ENCODE results near the gene LANCL3.

LANCL3 gene

DNA sequence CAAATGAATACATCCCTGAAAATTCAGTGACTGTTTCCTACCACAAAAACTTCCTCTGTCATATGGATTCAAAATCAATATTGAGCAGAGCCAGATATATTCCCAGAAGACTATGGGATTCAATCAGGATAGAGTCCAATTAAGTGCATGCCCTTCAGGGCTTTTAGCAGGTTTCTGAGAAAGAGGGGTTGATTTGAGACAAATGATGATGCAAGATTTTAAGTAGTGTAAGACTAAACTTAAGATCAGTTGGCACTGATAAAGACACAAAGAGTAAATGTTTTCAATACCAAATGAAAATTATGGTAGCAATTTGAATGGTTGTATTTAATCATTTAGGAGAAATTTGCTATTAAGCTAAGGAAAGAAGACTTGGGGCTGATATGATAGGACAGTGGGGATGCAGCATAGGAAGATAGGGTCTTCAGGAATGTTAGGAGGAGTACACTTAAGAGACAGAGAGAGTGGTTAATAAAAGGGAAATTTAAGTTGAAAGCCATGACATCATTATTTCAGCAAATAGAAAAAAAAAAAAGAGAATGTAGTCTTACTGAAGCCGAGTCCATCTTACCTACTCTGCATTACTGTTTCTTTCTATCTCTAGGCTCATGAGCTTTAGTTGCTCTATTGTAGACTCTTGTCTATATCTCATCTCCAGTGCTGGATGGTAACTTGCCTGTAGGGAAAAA is 82.1 kb downstream of the LANCL3 start:
- TF ChIP-seq, protein P1, sequence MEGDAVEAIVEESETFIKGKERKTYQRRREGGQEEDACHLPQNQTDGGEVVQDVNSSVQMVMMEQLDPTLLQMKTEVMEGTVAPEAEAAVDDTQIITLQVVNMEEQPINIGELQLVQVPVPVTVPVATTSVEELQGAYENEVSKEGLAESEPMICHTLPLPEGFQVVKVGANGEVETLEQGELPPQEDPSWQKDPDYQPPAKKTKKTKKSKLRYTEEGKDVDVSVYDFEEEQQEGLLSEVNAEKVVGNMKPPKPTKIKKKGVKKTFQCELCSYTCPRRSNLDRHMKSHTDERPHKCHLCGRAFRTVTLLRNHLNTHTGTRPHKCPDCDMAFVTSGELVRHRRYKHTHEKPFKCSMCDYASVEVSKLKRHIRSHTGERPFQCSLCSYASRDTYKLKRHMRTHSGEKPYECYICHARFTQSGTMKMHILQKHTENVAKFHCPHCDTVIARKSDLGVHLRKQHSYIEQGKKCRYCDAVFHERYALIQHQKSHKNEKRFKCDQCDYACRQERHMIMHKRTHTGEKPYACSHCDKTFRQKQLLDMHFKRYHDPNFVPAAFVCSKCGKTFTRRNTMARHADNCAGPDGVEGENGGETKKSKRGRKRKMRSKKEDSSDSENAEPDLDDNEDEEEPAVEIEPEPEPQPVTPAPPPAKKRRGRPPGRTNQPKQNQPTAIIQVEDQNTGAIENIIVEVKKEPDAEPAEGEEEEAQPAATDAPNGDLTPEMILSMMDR (IDR thresholded peaks at IDR 0.05; ENCODE audit: control extremely low read depth, extremely low read depth, low read depth, missing control alignments), result no peak
- CTCF ChIA-PET, result no interaction called here
- DNase-seq (ENCODE audit: extremely low spot score), result no peak
- POLR2A ChIA-PET, result no interaction called here

DNA sequence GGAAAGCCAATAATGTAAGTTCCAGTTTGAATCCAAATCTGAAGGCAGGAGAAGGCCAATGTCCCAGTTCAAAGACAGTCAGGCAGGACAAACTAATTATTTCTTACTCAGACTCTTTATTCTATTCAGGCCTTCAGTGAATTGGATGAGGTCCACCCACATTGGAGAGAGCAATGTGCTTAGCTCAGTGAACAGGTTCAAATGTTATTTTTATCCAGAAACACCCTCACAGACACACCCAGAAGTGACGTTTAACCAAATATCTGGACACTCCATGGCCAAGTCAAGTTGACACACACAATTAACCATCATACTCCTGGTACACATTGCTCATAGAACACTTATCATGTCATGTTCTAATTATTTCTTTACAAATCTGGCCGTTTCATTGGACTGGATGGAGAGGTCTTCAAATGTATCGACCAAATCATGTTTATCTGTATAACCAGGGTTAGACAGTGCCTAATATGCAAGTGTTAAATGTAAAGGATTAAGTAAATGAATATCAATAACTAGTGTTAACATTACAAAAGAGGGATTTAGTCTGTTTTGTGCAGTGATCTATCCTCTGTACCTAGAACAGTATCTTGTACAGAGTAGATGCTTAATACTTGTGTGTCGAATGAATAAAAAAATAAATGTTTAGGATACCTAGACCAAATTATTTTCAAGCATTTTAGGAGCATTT is 87.0 kb downstream of the LANCL3 start:
- TF ChIP-seq, protein P1 (IDR thresholded peaks at IDR 0.05; ENCODE audit: control extremely low read depth, extremely low read depth, low read depth, missing control alignments), result no peak
- CTCF ChIA-PET, result no interaction called here
- POLR2A ChIA-PET, result no interaction called here
- no peak for DNase-seq (ENCODE audit: extremely low spot score)

DNA sequence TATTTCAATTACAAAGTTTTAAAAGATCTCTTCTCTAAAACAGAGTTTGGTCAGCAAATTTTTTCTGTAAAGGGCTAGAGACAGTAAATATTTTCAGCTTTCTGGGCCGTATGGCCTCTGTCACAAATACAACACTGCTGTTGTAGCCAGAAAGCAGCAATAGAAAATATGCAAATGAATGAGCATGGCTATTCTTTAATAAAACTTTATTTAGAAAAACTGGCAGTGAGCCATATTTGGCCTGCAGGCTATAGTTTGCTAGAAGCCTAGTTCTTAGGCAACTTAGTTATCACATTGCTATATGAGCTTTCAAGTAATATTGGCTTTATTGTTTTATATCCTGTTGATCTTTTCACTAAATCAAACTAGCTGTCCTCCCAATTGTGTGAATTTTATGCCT is 87.6 kb downstream of the LANCL3 start:
- POLR2A ChIA-PET, result no interaction called here
- DNase-seq (ENCODE audit: extremely low spot score), result no peak
- CTCF ChIA-PET, result no interaction called here
- TF ChIP-seq, protein P1 (IDR thresholded peaks at IDR 0.05; ENCODE audit: control extremely low read depth, extremely low read depth, low read depth, missing control alignments), result no peak

DNA sequence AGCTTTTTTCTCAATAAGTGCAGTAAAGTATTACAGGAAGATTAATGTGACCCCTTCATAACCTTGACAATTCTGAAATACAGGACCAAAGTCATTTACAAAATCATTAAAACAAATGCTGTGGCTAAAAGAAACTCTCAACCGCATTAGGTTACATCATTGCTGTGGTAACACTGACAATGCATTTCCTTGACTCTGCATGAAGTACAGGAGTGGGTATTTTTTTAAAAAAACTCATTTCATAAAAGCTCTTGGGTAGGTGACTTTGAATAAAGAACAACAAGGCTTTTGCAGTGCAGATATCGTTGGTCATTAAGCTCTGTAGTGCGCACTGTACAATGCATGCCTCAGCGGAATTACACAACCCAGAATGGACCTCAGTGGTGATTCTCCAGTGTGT is 90.7 kb downstream of the LANCL3 start:
- POLR2A ChIA-PET, result no interaction called here
- TF ChIP-seq, protein P1 (IDR thresholded peaks at IDR 0.05; ENCODE audit: control extremely low read depth, extremely low read depth, low read depth, missing control alignments), result no peak
- no peak for DNase-seq (ENCODE audit: extremely low spot score)
- CTCF ChIA-PET, result no interaction called here

DNA sequence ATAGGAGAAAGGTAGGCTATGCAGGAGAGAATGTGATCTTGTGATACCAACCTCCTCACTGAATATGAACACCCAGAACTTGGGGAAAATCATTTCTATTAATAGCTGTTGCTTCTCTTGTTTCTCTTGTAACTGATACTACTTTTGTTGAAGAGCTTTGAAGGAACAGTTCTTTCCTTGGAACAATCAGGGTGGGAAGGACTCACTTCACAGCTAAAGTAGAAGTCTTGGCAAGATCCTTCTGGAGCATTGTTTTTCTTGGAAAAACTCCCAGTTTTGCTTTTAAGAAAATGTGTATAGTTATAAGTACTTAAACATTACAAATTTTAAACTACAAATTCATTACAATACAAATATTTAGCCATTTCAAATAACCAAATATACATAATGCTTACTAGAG is 95.1 kb downstream of the LANCL3 start:
- TF ChIP-seq, protein P1 (IDR thresholded peaks at IDR 0.05; ENCODE audit: control extremely low read depth, extremely low read depth, low read depth, missing control alignments), result no peak
- ChIA-PET POLR2A (no interaction called here), CTCF (no interaction called here)
- no peak for DNase-seq (ENCODE audit: extremely low spot score)

DNA sequence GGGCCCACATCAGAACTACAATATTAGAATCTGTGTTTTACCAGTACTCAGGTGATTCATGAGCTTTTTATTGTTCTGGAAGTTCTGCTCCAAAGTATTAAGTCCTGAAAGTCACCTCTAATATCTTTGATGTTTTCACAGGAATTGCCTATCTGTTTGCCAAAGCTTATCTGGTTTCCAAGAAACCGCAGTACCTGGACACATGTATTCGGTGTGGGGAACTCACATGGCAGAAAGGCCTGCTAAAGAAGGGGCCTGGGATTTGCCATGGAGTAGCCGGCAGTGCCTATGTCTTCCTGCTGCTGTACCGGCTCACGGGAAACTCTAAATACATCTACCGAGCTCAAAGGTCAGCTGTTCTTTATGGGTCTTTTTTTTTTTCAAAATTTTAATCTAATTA is 95.7 kb downstream of the LANCL3 start:
- TF ChIP-seq, protein P1 (IDR thresholded peaks at IDR 0.05; ENCODE audit: control extremely low read depth, extremely low read depth, low read depth, missing control alignments), result no peak
- POLR2A ChIA-PET, result no interaction called here
- DNase-seq (ENCODE audit: extremely low spot score), result no peak
- CTCF ChIA-PET, result no interaction called here
